K562 (cell line): ENCODE data around the gene FAM120AOS. TPM values are rescaled to one million over a fixed set of nuclear protein-coding genes. Genes with fewer than 3 reads are reported as not detected.

Experiments
- ATAC-seq: fragments of 200-7000 bp; cut with Tn5 transposase; 3 replicates; pipeline ENCODE4 v1.9.1; 2020; ENCODE audit warnings: moderate library complexity
- BruUV-seq: library from RNA; stranded (reverse); fragments of 400-500 nt; replicated peaks from 2 replicates; lab custom pipeline; 2021; lab: Mats Ljungman, UMichigan
- CTCF ChIA-PET: fragments of 300-600 bp; formaldehyde crosslinking; extraction: SDS; loops from one replicate; lab custom pipeline; 2021; ENCODE audit warnings: low intra/inter-chr PET ratio; lab: Yijun Ruan, JAX
- POLR2A ChIA-PET: fragments of 300-600, 350-650 bp; sonication (Branson Sonifier 250); formaldehyde crosslinking; extraction: SDS; loops from one replicate; lab custom pipeline; 2021; ENCODE audit warnings: antibody characterized with exemption, inconsistent platforms; lab: Yijun Ruan, JAX
- DNase-seq, 4 experiments: peaks; one replicate each; pipeline versions ENCODE4 v3.0.0 to v3.0.0-alpha.2; 2011 to 2018; ENCODE audit warnings: low spot score in 3 of 4, mixed read lengths in 3 of 4; ENCODE audit errors: extremely low read depth in 1 of 4
- FAIRE-seq: peaks from 2 replicates; lab custom pipeline; 2011; peaks lifted over from hg19 to GRCh38; lab: Jason Lieb, UNC
- H2AFZ ChIP-seq: 2 replicates; pipeline ENCODE4 v1.6.0; 2011; ENCODE audit warnings: low read depth, low read length, control low read depth, inconsistent platforms
- H3K27ac ChIP-seq: fragments of 200-600 bp; 3 replicates; pipeline ENCODE4 v1.8.0; 2011; ENCODE audit warnings: low read depth, mild to moderate bottlenecking, control low read depth, inconsistent platforms, low read length, moderate library complexity, mixed read lengths; ENCODE audit errors: extremely low read depth
- H3K27me3 ChIP-seq, 2 experiments: fragments of 300-600 bp in 1 of 2; 2 replicates in 1 of 2; 3 replicates in 1 of 2; pipeline versions ENCODE4 v1.6.0 to v1.8.0; 2011; ENCODE audit warnings: inconsistent platforms in 2 of 2, low read length in 2 of 2, mild to moderate bottlenecking in 1 of 2, mixed read lengths in 1 of 2, moderate library complexity in 1 of 2; ENCODE audit not compliant: control insufficient read depth in 2 of 2, insufficient read depth in 2 of 2
- H3K36me3 ChIP-seq: fragments of 300-600 bp; 3 replicates; pipeline ENCODE4 v1.8.0; 2011; ENCODE audit warnings: mild to moderate bottlenecking, low read length, inconsistent platforms; ENCODE audit not compliant: control insufficient read depth, insufficient read depth
- H3K4me1 ChIP-seq, 2 experiments: fragments of 200-600 bp in 1 of 2; replicated peaks in 1 of 2; 2 replicates in 1 of 2; 3 replicates in 1 of 2; pipeline versions ENCODE4 v1.5.1 to v1.8.0; 2011; ENCODE audit warnings: inconsistent platforms in 2 of 2, low read length in 2 of 2, mild to moderate bottlenecking in 1 of 2, mixed read lengths in 1 of 2, moderate library complexity in 1 of 2; ENCODE audit not compliant: control insufficient read depth in 2 of 2, insufficient read depth in 2 of 2
- H3K4me2 ChIP-seq: 2 replicates; pipeline ENCODE4 v1.6.1; 2011; ENCODE audit warnings: low read length, control low read depth, inconsistent platforms, mixed read lengths; ENCODE audit not compliant: insufficient read depth
- H3K4me3 ChIP-seq: fragments of 200-600 bp; sonication (generic), shearing (Covaris generic); 2 replicates; pipeline ENCODE4 v1.5.1; 2016; ENCODE audit warnings: control low read depth, inconsistent platforms
- H3K79me2 ChIP-seq: fragments of 200-600 bp; 3 replicates; pipeline ENCODE4 v1.8.0; 2011; ENCODE audit warnings: low read length, inconsistent platforms; ENCODE audit not compliant: control insufficient read depth, insufficient read depth
- H3K9ac ChIP-seq, 2 experiments: 2 replicates each; pipeline versions ENCODE4 v1.6.0 to v1.6.1; 2011; ENCODE audit warnings: low read depth in 2 of 2, low read length in 2 of 2, control low read depth in 1 of 2, inconsistent platforms in 1 of 2, mild to moderate bottlenecking in 1 of 2, mixed read lengths in 1 of 2; ENCODE audit not compliant: insufficient read depth in 1 of 2
- H3K9me1 ChIP-seq: one replicate; pipeline ENCODE4 v1.6.0; 2011; ENCODE audit warnings: inconsistent platforms, mild to moderate bottlenecking, low read length, moderate library complexity; ENCODE audit not compliant: control insufficient read depth, insufficient read depth
- H3K9me3 ChIP-seq: replicated peaks from 2 replicates; pipeline ENCODE4 v1.5.1; 2011; ENCODE audit warnings: low read depth, low read length, inconsistent platforms; ENCODE audit not compliant: control insufficient read depth, insufficient read depth
- H4K20me1 ChIP-seq: replicated peaks from 2 replicates; pipeline ENCODE4 v1.6.1; 2011; ENCODE audit warnings: low read length, inconsistent platforms, mixed read lengths; ENCODE audit not compliant: control insufficient read depth, insufficient read depth
- CBX1 ChIP-seq: sonication (generic); IDR thresholded peaks from 2 replicates; pipeline ENCODE4 v1.6.1; 2016; ENCODE audit warnings: antibody characterized with exemption, low read depth, mild to moderate bottlenecking
- CEBPB ChIP-seq: fragments of 450-650 bp; IDR thresholded peaks from 2 replicates; pipeline ENCODE4 v1.6.1; 2016; ENCODE audit warnings: missing genetic modification characterization, missing compliant biosample characterization
- CEBPG ChIP-seq, 3 experiments: fragments of 200-800 bp in 1 of 3; sonication (Bioruptor generic) in 1 of 3; sonication (generic) in 1 of 3; formaldehyde crosslinking in 1 of 3; IDR thresholded peaks in 2 of 3; conservative IDR thresholded peaks in 1 of 3; 2 replicates each; pipeline versions ENCODE4 v1.6.1 to v1.8.0; 2016 to 2022; ENCODE audit warnings: missing compliant biosample characterization in 2 of 3, missing genetic modification characterization in 2 of 3, mild to moderate bottlenecking in 1 of 3, missing genetic modification reagents in 1 of 3
- JUNB ChIP-seq: fragments of 450-650 bp; formaldehyde crosslinking; conservative IDR thresholded peaks from 2 replicates; pipeline ENCODE4 v1.4.0; 2020; ENCODE audit warnings: mild to moderate bottlenecking
- MCM7 ChIP-seq, 2 experiments: fragments of 450-650 bp; IDR thresholded peaks; 2 replicates each; pipeline ENCODE4 v1.6.1; 2016 to 2018
- NCOA1 ChIP-seq: fragments of 450-650 bp; IDR thresholded peaks from 2 replicates; pipeline ENCODE4 v1.6.1; 2016; ENCODE audit warnings: low read depth
- PYGO2 ChIP-seq: fragments of 450-650 bp; IDR thresholded peaks from 2 replicates; pipeline ENCODE4 v1.6.1; 2016; ENCODE audit warnings: mild to moderate bottlenecking, missing genetic modification characterization, moderate library complexity, missing compliant biosample characterization
- ZNF121 ChIP-seq: sonication (generic); formaldehyde crosslinking; conservative IDR thresholded peaks from 2 replicates; pipeline ENCODE4 v1.8.0; 2022; ENCODE audit warnings: missing genetic modification reagents
- ZNF140 ChIP-seq: fragments of 250-450 bp; sonication (Bioruptor Pico); IDR thresholded peaks from 2 replicates; pipeline ENCODE4 v1.8.0; 2021; ENCODE audit warnings: moderate library complexity, mild to moderate bottlenecking, inconsistent platforms
- ZNF146 ChIP-seq: IDR thresholded peaks from one replicate; pipeline ENCODE4 v1.6.1; 2018; ENCODE audit warnings: missing compliant biosample characterization; ENCODE audit not compliant: unreplicated experiment
- ZNF174 ChIP-seq: fragments of 250-450 bp; sonication (Bioruptor Pico); IDR thresholded peaks from 2 replicates; pipeline ENCODE4 v1.4.0; 2020; ENCODE audit warnings: mild to moderate bottlenecking
- in situ Hi-C: fragments of 300-500 bp; cut with MboI; formaldehyde crosslinking; loops from 4 replicates; pipeline ENCODE4 v1.15.0; 2018; ENCODE audit warnings: inconsistent platforms, mixed read lengths
- intact Hi-C: fragments of 100-400 bp; cut with micrococcal nuclease; formaldehyde crosslinking; loops from 2 replicates; pipeline ENCODE4 v1.14.2; 2022
- polyA plus RNA-seq, 8 experiments: library from polyadenylated mRNA; depleted of rRNA in 4 of 8; stranded (reverse) in 5 of 8; unstranded in 3 of 8; fragments of >200 nt; fragmentation: Nextera tagmentation in 2 of 8; fragmentation: Illumina TruSeq in 1 of 8; extraction: Ambion mirVana in 2 of 8; extraction: Trizol in 1 of 8; gene quantifications; 2 replicates each; pipeline versions ENCODE4 v1.2.1 to v1.2.3, GENCODE V29; 2011 to 2014; ENCODE audit warnings: inconsistent platforms in 1 of 8, missing spikeins in 1 of 8
- total RNA-seq, 7 experiments: library from RNA; depleted of rRNA in 6 of 7; stranded (reverse); fragments of >200 nt in 6 of 7; fragmentation: Illumina TruSeq in 2 of 7; extraction: Trizol in 2 of 7; gene quantifications; 2 replicates each; pipeline versions ENCODE4 v1.2.1 to v1.2.3, GENCODE V29; 2011 to 2021; ENCODE audit warnings: low replicate concordance in 1 of 7
- TF ChIP-seq, protein P1 (sequence below), 2 experiments: fragments of 150-350 bp in 1 of 2; IDR thresholded peaks; 2 replicates each; pipeline ENCODE4 v1.6.1; 2012 to 2016; ENCODE audit warnings: low read depth in 2 of 2, low read length in 2 of 2, mild to moderate bottlenecking in 1 of 2, moderate library complexity in 1 of 2

Gene FAM120AOS
- total and polyA plus RNA-seq, 9 of the 15 experiments (the other 6 are each of a cell fraction or from before 2014, with no cell fraction given), result 18.8 to 53.4 (median 41.4) TPM

- TF ChIP-seq, protein P1, sequence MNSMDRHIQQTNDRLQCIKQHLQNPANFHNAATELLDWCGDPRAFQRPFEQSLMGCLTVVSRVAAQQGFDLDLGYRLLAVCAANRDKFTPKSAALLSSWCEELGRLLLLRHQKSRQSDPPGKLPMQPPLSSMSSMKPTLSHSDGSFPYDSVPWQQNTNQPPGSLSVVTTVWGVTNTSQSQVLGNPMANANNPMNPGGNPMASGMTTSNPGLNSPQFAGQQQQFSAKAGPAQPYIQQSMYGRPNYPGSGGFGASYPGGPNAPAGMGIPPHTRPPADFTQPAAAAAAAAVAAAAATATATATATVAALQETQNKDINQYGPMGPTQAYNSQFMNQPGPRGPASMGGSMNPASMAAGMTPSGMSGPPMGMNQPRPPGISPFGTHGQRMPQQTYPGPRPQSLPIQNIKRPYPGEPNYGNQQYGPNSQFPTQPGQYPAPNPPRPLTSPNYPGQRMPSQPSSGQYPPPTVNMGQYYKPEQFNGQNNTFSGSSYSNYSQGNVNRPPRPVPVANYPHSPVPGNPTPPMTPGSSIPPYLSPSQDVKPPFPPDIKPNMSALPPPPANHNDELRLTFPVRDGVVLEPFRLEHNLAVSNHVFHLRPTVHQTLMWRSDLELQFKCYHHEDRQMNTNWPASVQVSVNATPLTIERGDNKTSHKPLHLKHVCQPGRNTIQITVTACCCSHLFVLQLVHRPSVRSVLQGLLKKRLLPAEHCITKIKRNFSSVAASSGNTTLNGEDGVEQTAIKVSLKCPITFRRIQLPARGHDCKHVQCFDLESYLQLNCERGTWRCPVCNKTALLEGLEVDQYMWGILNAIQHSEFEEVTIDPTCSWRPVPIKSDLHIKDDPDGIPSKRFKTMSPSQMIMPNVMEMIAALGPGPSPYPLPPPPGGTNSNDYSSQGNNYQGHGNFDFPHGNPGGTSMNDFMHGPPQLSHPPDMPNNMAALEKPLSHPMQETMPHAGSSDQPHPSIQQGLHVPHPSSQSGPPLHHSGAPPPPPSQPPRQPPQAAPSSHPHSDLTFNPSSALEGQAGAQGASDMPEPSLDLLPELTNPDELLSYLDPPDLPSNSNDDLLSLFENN (IDR thresholded peaks at IDR 0.05; ENCODE audit: low read depth in 2 of 2, low read length in 2 of 2), result no peak
- TF ChIP-seq CBX1 (no peak), ZNF121 (CRISPR knock-in tag) (no peak), ZNF140 (CRISPR knock-in tag) (no peak), MCM7 (IDR thresholded peaks at IDR 0.05) (no peak), NCOA1 (no peak)
Observed at GRCh38 chr9:93415176-93415690, 38.1 kb downstream of the FAM120AOS start (continued).

DNA sequence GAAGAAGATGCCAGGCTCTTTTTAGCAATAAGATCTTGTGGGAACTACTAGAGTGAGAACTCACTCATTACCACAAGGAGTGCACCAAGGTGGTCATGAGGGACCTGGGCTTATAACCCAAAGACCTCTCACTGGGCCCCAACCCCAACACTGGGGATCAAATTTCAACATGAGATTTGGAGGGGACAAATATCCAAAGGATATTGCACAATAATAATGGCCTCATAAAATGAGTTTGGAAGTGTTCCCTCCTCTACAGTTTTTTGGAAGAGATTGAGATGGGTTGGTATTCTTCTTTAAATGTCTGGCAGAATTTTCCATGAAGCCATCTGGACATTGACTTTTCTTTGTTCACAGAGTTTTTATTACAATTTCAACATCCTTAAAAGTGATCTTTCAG is 39.9 kb downstream of the FAM120AOS start:
- Histone ChIP-seq H3K79me2 (no peaks in the 10 kb centered on the region), H3K9me3 (no peaks in the 10 kb centered on the region), H4K20me1 (no peaks in the 10 kb centered on the region), H3K27me3 (peaks cover 0 to 10% of the 10 kb centered on the region in 2 experiments; a peak in 1 of 5 replicates), H3K36me3 (no peaks in the 10 kb centered on the region), H3K9ac (no peak overlapping the region), H3K9me1 (no peaks in the 10 kb centered on the region), H3K4me3 (no peak overlapping the region), H3K4me2 (no peak overlapping the region), H3K27ac (no peak overlapping the region), H2AFZ (no peak overlapping the region), H3K4me1 (no peaks in the 10 kb centered on the region)
- ChIA-PET POLR2A (no interaction called here), CTCF (no interaction called here)
- in situ Hi-C loops (no loop called here), intact Hi-C loops (no loop called here)
- ATAC-seq, result no peak
- no peak for FAIRE-seq
- no TSS peak for BruUV-seq
- no peak for TF ChIP-seq JUNB (CRISPR knock-in tag)
- no peak for TF ChIP-seq PYGO2
- no peak for TF ChIP-seq ZNF174 (CRISPR knock-in tag)
- TF ChIP-seq CEBPG (CRISPR knock-in tag; IDR thresholded peaks at IDR 0.05), result no peak
- TF ChIP-seq CEBPG (tag; conservative IDR thresholded peaks at IDR 0.05 in 1 of 2, IDR thresholded peaks at IDR 0.05 in 1 of 2), result peak in 1 of 2 experiments; percentile 79; a peak in 2 of 4 replicates
- TF ChIP-seq CEBPB (tag), result peak; percentile 41; the same call in 1 of the 2 replicates
- TF ChIP-seq ZNF146 (CRISPR knock-in tag), result no peak
- no peak for DNase-seq
